Endothelial cell of umbilical vein (primary cell): Measurements from ENCODE around the gene DDIT3. TPM values are rescaled to one million over a fixed set of nuclear protein-coding genes. Genes with fewer than 3 reads are reported as not detected.

Source experiments
- BruUV-seq: library from RNA; stranded (reverse); fragments of 400-500 nt; replicated peaks from 2 replicates; lab custom pipeline; 2021; lab: Mats Ljungman, UMichigan
- CTCF ChIA-PET: fragments of 300-600, 350-600 bp; sonication (Branson Sonifier 250); formaldehyde crosslinking; loops from one replicate; lab custom pipeline; 2021; ENCODE audit warnings: antibody characterized with exemption, inconsistent platforms; lab: Charles Lee
- POLR2A ChIA-PET: fragments of 300-600, 350-600 bp; sonication (Branson Sonifier 250); formaldehyde crosslinking; loops from one replicate; lab custom pipeline; 2021; ENCODE audit warnings: antibody characterized with exemption, inconsistent platforms; lab: Charles Lee
- DNase-seq: peaks from one replicate; pipeline ENCODE4 v3.0.0-alpha.2; 2011; ENCODE audit warnings: low read depth, low spot score
- FAIRE-seq: peaks from 2 replicates; lab custom pipeline; 2011; peaks lifted over from hg19 to GRCh38; lab: Jason Lieb, UNC
- H2AFZ ChIP-seq: 2 replicates; pipeline ENCODE4 v1.6.0; 2012; ENCODE audit warnings: low read depth, low read length, control low read depth, inconsistent platforms
- H3K27ac ChIP-seq: 2 replicates; pipeline ENCODE4 v1.5.1; 2011; ENCODE audit warnings: low read depth, mild to moderate bottlenecking, control low read depth, low read length, moderate library complexity; ENCODE audit not compliant: insufficient read depth
- H3K27me3 ChIP-seq, 2 experiments: 2 replicates each; pipeline versions ENCODE4 v1.6.0 to v1.6.1; 2011; ENCODE audit warnings: low read length in 2 of 2, mixed read lengths in 1 of 2; ENCODE audit not compliant: control insufficient read depth in 2 of 2, insufficient read depth in 2 of 2
- H3K36me3 ChIP-seq, 2 experiments: 2 replicates in 1 of 2; 3 replicates in 1 of 2; pipeline ENCODE4 v1.5.1; 2011; ENCODE audit warnings: low read length in 2 of 2, mild to moderate bottlenecking in 1 of 2, moderate library complexity in 1 of 2; ENCODE audit not compliant: control insufficient read depth in 2 of 2, insufficient read depth in 2 of 2; ENCODE audit errors: extremely low read depth in 1 of 2
- H3K4me1 ChIP-seq: 3 replicates; pipeline ENCODE4 v1.5.1; 2011; ENCODE audit warnings: mild to moderate bottlenecking, low read length; ENCODE audit not compliant: control insufficient read depth, insufficient read depth; ENCODE audit errors: extremely low read depth
- H3K4me2 ChIP-seq: 2 replicates; pipeline ENCODE4 v1.6.1; 2011; ENCODE audit warnings: low read length, control low read depth, mixed read lengths; ENCODE audit not compliant: insufficient read depth
- H3K4me3 ChIP-seq, 3 experiments: fragments of 200-600 bp in 1 of 3; sonication (generic), shearing (Covaris generic) in 1 of 3; replicated peaks in 1 of 3; 2 replicates each; pipeline ENCODE4 v1.5.1; 2011 to 2016; ENCODE audit warnings: control low read depth in 3 of 3, low read length in 3 of 3, mild to moderate bottlenecking in 2 of 3, inconsistent platforms in 1 of 3, low read depth in 1 of 3, moderate library complexity in 1 of 3; ENCODE audit not compliant: insufficient read depth in 1 of 3
- H3K79me2 ChIP-seq: 2 replicates; pipeline ENCODE4 v1.6.0; 2012; ENCODE audit warnings: low read length, inconsistent platforms; ENCODE audit not compliant: control insufficient read depth, insufficient read depth
- H3K9ac ChIP-seq: replicated peaks from 2 replicates; pipeline ENCODE3; 2011; ENCODE audit warnings: low read length, control low read depth; ENCODE audit not compliant: insufficient read depth; ENCODE audit errors: extremely low read depth
- H3K9me1 ChIP-seq: replicated peaks from 3 replicates; pipeline ENCODE4 v1.6.0; 2011; ENCODE audit warnings: mild to moderate bottlenecking, low read length; ENCODE audit not compliant: control insufficient read depth, insufficient read depth; ENCODE audit errors: extremely low read depth
- H3K9me3 ChIP-seq: replicated peaks from 2 replicates; pipeline ENCODE4 v1.5.1; 2012; ENCODE audit warnings: low read length, inconsistent platforms; ENCODE audit not compliant: control insufficient read depth, insufficient read depth
- H4K20me1 ChIP-seq: replicated peaks from 2 replicates; pipeline ENCODE3; 2011; ENCODE audit warnings: mild to moderate bottlenecking, low read length; ENCODE audit not compliant: control insufficient read depth, insufficient read depth; ENCODE audit errors: extremely low read depth
- CTCF ChIP-seq, 2 donors: IDR thresholded peaks; 1 replicate in 1 of 2; 2 replicates in 1 of 2; pipeline ENCODE4 v1.5.1; 2011; ENCODE audit warnings: low read length in 2 of 2, mild to moderate bottlenecking in 2 of 2, moderate library complexity in 2 of 2, control low read depth in 1 of 2, inconsistent platforms in 1 of 2, low read depth in 1 of 2; ENCODE audit not compliant: insufficient read depth in 1 of 2; ENCODE audit errors: extremely low read depth in 1 of 2
- MAX ChIP-seq: IDR thresholded peaks from 2 replicates; pipeline ENCODE4 v1.6.1; 2011; ENCODE audit not compliant: insufficient read depth, insufficient read length
- dilution Hi-C: fragments of 300-500 bp; cut with MboI; formaldehyde crosslinking; loops from one replicate; pipeline ENCODE4 v1.15.0; 2019; ENCODE audit warnings: low sequenced_read_pairs; ENCODE audit not compliant: extremely low pct_ligation_motif_present
- intact Hi-C: fragments of 100-400 bp; cut with micrococcal nuclease; formaldehyde crosslinking; loops from one replicate; pipeline ENCODE4 v1.10.0; 2022
- polyA plus RNA-seq, 4 experiments: library from polyadenylated mRNA; depleted of rRNA in 3 of 4; stranded (reverse) in 3 of 4; unstranded in 1 of 4; fragments of >200 nt; gene quantifications; 2 replicates each; pipeline versions ENCODE4 v1.2.1 to v1.2.3, GENCODE V29; 2011 to 2012; ENCODE audit warnings: missing spikeins in 1 of 4
- total RNA-seq: library from RNA; stranded (reverse); gene quantifications from 2 replicates; pipeline ENCODE4 v1.2.3, GENCODE V29; 2021

Gene DDIT3
- total and polyA plus RNA-seq, 2 donors (not counting 3 experiments of a cell fraction or from before 2014, with no cell fraction given), result 13.7 to 22.0 TPM

- Histone ChIP-seq H3K4me1 (peaks cover 36% of the 10 kb centered on the region), H3K9me3 (no peaks in the 10 kb centered on the region), H3K27ac (peak overlapping the region; percentile 27), H3K36me3 (peaks cover 2 to 22% of the 10 kb centered on the region in 2 experiments), H3K4me2 (peak overlapping the region; percentile 81), H3K9me1 (no peaks in the 10 kb centered on the region), H3K9ac (peak overlapping the region; percentile 75), H3K79me2 (peaks cover 41% of the 10 kb centered on the region), H3K27me3 (no peaks in the 10 kb centered on the region), H3K4me3 (peak overlapping the region; percentile 47 to 83 (median 50)), H4K20me1 (no peaks in the 10 kb centered on the region), H2AFZ (no peak overlapping the region)
- FAIRE-seq, result peak; percentile 82
- ChIA-PET POLR2A (interaction anchor here (0.9 kb wide), 2 partner anchors 20 to 23 kb away, joined by 5 to 8 read pairs; no protein-coding TSS in a partner anchor), CTCF (interaction anchor here (1.1 kb wide), 1 partner anchor 23 kb away, joined by 3 read pairs; no protein-coding TSS in a partner anchor)
- TF ChIP-seq CTCF (IDR thresholded peaks at IDR 0.05; ENCODE audit: extremely low read depth in 1 of 2, insufficient read depth in 1 of 2, low read depth in 1 of 2, low read length in 2 of 2), result peak in 1 of 2 donors; percentile 3
- TF ChIP-seq MAX, result no peak
- dilution Hi-C loops (no loop called here), intact Hi-C loops (loop anchor here (5.0 kb wide), 1 partner anchor 36 kb away; the partner anchor contains the start of gene MARS1)
- DNase-seq, result peak; percentile 72
- BruUV-seq, result no TSS peak
Measured at GRCh38 chr12:57522887-57523705, 2.8 kb upstream of the DDIT3 start.
